Central memory CD4-positive, alpha-beta T cell (primary cell): Measurements from ENCODE around the gene EPS8L2.
"Not testable (repeated sequence)": the region's sequence is repeated elsewhere in the genome, so short reads cannot be mapped to it uniquely, and the experiment has no call there.

Source experiments
- DNase-seq: peaks from one replicate; pipeline ENCODE4 v3.0.0; 2022

Gene EPS8L2

DNA sequence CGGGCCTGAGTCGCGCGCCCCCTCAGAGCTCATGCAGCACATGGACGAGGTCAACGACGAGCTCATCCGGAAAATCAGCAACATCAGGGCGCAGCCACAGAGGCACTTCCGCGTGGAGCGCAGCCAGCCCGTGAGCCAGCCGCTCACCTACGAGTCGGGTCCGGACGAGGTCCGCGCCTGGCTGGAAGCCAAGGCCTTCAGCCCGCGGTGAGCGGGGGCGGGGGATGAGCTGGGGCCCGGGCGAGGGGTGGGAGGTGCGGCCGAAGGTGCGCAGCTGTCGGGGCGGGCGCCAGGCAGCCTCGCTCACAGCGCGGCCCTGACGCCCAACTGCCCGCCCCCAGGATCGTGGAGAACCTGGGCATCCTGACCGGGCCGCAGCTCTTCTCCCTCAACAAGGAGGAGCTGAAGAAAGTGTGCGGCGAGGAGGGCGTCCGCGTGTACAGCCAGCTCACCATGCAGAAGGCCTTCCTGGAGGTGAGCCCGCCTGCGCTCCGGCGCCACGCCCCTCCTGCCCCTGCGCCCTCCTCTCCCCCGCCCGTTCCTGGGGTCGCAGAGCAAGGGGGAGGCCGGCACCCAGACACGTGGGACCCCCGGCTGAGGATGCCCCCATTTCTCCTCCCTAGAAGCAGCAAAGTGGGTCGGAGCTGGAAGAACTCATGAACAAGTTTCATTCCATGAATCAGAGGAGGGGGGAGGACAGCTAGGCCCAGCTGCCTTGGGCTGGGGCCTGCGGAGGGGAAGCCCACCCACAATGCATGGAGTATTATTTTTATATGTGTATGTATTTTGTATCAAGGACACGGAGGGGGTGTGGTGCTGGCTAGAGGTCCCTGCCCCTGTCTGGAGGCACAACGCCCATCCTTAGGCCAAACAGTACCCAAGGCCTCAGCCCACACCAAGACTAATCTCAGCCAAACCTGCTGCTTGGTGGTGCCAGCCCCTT is 20.5 kb downstream of the EPS8L2 start:
- peak; percentile 35 for DNase-seq

DNA sequence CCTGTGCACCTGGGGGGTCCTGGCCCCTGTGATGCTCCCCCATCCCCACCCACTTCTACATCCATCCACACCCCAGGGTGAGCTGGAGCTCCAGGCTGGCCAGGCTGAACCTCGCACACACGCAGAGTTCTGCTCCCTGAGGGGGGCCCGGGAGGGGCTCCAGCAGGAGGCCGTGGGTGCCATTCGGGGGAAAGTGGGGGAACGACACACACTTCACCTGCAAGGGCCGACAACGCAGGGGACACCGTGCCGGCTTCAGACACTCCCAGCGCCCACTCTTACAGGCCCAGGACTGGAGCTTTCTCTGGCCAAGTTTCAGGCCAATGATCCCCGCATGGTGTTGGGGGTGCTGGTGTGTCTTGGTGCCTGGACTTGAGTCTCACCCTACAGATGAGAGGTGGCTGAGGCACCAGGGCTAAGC is 21.3 kb downstream of the EPS8L2 start:
- no peak for DNase-seq

DNA sequence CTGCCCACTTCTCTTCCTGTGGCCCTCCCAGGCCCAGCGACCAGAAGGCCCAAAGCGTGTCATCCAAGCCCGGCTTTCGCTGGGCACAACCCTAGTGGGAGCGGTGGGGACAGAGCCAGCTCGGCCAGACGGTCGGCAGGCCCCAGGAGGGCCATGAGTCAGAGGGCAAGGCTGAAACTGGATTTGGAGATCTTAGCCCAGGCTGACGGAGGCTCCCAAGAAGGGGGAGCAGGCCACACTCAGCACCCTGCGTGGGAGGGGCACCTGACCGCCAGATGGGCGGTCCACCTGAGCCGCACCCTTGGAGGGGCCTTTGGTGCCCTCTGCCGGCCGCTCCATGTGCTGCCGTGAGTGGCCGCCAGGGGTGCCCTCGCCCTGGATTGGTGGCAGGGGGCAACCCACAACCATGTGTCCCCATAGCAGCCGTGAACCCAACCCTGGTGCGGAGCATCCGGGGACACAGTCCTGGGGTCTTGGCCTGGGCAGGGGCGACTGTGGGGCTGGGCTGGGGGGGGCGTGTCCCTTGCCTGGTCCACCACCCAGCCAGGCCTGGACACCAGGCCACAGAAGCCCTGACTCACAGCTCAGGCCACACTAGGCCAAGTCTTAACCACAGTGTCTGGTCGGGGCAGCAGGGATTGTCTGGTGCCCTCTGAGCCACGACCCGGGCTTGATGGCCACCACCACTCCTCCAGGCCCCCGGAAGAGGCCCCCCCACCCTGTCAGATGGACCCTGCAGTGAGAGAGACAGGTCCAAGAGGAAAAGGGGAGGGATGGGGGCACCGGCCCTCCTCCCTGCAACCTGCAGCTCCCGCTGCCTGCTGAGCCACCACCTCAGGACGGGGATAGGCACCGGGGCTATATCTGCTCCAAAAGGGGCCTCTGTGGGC is 22.1 kb downstream of the EPS8L2 start:
- peak; percentile 67 for DNase-seq

DNA sequence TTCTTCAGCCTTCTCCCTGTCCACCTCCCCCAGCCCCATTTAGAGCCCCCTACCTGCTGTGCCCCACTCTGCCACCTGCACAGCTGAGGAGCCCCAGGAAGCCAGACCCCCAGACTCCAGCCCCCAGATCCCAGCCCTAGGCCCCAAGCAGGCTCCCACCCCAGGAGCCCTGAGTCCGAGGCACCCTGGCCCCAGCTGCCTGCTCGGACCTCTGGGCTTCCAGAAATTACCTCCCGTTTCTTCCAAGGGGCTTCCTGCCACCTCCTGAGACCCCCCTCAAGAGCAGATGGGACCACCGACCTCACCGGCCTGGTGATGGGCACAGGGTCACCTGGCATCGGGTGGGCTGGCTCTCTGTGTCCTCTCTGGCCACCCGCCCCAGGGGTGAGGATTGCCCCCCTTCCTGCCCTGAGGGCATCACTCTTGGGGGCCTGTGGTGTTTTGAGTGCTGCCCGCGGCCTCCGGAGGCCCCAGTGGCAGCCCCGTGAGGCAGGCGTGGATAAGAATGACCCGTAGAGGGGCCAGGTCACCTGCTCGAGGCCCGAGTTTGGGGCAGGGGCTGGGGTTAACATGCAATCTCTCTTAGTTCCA is 23.0 kb downstream of the EPS8L2 start:
- DNase-seq = no peak

DNA sequence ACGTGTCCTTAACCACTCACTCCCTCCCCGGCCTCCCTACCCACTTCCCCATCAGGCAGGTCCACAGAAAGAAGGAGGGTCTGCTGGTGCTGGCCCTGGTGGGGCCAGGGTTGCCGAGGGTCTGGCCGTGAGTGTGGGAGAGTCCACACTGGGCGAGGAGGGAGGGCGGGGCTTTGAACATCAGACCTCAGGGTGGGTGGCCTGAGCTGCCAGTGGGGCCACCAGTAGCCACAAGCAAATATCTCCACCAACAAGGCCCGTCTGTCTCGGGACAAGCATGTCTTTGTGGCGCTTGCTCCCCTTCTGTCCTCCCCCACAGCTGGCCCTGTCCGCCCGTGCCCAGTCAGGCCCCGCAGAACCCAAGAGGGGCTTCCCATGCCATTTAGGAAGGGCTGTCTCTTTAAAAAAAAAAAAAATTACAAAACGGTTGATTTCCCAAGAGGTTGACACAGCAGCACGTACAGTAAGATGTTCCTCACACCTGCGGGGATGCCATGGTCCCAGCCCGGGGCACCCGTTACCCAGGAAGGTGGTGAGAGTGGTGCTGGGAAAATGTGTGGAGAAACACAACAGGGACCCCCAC is 23.6 kb downstream of the EPS8L2 start:
- DNase-seq = no peak

DNA sequence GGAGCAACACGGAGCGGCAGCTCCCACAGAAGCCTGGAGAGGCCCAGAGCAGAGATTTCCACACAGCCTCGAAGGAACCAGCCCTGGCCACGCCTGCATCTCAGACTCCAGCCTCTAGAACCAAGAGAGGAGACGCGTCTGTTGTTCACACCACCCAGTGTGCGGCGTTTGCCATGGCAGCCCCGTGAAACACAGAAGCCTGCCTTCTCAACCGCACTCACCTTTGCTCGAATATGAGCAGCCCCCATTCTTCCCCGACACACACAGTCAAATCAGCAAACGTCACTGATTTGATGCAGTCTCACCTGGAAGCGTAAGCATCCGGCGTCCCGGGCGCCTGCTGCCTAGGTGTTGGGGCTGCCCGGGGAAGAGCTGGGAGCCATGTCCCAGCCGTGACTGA is 27.0 kb downstream of the EPS8L2 start:
- no peak for DNase-seq

DNA sequence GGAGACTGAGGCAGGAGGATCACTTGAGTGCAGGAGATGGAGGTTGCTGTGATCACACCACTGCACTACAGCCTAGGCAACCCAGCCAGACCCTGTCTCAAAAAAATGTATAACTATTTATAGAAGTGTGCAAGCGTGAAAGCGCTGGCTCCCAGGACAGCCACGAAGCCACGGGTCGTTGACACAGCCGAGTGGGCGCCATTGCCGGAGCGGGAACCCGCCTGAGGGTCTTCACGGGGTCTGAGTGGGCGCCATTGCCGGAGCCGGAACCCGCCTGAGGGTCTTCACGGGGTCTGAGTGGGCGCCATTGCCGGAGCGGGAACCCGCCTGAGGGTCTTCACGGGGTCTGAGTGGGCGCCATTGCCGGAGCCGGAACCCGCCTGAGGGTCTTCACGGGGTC is 28.5 kb downstream of the EPS8L2 start:
- DNase-seq = not testable (repeated sequence)

DNA sequence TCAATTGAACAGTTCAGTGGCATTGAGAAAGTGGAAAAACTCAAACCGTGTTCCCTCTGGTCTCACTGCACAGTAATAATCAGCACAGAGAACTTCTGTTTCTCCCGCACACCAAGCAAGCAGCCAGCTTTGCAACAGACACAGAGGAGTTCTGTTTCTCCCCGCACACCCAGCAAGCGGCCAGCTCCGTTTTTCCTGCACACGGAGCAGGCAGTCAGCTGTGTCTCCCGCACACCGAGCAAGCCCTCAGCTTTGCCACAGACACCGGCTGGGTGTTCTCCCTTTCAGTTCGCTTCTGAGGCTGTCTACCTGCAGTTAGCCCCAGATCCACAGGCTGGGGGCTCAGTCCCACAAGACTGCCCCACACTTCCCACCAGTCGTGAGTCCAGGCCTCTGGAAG is 31.3 kb downstream of the EPS8L2 start:
- no peak for DNase-seq

DNA sequence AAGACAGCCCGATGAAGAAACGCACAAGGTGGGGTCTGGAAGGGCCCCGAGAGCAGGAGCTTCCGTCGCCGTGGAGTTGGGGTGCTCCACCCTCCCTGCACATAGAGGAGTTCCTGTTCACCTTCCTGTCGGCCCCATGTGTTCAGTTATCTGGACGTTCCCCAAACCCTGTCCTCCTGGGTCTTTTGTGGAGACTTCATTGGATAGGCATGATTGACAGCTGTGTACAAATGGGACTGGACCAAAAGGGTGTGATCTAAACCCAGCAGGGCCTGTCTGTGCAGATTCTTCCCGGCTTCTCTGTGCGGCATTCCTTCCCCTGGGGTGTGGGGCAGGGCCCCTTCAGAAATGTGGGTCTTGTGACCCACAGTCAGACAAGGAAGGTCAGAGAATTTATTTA is 31.9 kb downstream of the EPS8L2 start:
- not testable (repeated sequence) for DNase-seq

DNA sequence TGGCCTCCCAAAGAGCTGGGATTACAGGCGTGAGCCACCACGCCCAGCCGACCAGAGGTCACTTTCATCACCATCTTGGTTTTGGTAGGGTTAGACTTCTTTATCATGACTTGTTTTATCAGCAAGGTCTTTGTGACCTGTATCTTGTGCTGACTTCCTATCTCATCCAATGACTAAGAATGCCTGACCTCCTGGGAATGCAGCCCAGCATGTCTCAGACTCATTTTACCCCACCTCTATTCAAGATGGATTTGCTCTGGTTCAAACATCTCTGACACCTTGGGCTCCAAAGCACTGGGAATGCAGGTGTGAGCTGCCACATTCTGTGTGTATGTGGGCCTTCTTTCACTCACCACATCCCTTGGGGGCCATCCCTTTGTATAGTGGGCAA is 36.1 kb downstream of the EPS8L2 start:
- no peak for DNase-seq

DNA sequence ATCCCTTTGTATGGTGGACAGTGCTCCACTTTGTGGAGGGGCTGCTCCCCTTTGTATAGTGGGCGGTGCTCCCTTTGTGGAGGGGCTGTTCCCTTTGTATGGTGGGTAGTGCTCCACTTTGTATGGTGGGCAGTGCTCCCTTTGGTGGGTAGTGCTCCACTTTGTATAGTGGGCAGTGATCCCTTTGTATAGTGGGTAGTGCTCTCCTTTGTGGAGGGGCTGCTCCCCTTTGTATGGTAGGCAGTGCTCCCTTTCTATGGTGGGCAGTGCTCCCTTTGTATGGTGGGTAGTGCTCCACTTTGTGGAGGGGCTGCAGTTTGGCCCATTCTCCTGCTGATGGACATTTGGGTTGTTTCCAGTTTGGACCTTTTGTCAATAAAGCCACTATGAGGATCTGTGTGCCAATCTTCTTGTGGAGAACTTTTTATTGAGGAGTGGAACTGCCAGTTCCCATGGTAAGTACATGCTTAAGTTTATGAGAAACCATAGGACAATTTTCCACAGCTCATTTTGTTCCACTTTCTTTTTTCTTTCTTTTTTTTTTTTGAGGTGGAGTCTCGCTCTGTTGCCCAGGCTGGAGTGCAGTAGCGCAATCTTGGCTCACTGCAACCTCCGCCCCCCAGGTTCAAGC is 36.7 kb downstream of the EPS8L2 start:
- DNase-seq = no peak

DNA sequence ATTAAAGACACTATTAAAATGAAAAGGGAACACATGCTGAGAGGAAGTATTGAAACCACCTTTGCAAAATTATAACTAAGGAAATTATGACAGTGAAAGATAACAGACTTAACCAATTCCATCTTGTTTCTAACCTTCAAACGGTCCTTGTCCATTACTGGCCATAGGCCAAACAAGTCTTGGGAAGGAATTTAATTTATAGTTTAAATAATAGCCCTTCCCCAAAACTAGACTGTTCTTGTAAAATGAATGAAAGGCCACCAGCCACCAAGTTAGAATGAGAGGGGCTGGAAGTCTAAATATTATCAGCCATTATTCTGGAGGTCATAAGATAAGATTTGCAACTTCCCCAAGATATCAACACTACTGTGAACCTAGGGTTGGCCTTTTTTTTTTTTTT is 39.4 kb downstream of the EPS8L2 start:
- no peak for DNase-seq

DNA sequence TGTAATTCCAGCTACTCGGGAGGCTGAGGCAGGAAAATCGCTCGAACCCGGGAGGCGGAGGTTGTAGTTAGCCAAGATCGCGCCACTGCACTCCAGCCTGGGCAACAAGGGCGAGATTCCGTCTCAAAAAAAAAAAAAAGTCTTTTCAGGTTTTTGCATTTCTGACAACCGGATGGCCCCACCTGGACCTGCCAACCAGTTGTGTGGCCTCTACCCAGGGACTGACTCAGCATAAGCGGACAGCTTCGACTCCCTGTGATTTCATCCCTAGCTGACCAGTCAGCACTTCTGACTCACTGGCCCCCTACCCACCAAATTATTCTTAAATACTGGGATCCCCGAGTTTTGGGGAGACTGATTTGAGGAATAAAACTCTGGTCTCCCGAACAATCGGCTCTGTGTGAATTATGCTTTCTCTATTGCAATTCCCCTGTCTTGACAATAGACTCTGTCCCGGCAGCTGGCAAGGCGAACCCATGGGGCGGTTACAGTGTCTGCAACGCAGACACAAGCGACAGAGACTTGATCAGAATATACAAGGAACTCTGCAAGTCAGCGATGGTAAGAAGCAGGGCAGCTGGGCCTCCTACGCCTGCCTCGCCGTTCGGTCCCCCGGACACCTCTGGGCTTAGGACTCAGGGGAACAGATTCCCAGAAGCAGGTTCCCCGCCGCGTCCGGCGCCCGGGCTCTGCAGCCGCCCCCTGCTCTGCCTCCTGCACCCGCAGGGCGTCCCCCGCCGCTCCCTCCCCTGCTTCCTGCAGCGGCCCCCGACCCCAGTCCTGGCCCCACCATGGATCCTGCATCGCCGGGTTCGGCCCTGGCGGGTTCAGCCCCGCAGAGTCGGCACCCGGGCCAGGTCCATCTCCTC is 40.5 kb downstream of the EPS8L2 start:
- DNase-seq = peak; percentile 38

DNA sequence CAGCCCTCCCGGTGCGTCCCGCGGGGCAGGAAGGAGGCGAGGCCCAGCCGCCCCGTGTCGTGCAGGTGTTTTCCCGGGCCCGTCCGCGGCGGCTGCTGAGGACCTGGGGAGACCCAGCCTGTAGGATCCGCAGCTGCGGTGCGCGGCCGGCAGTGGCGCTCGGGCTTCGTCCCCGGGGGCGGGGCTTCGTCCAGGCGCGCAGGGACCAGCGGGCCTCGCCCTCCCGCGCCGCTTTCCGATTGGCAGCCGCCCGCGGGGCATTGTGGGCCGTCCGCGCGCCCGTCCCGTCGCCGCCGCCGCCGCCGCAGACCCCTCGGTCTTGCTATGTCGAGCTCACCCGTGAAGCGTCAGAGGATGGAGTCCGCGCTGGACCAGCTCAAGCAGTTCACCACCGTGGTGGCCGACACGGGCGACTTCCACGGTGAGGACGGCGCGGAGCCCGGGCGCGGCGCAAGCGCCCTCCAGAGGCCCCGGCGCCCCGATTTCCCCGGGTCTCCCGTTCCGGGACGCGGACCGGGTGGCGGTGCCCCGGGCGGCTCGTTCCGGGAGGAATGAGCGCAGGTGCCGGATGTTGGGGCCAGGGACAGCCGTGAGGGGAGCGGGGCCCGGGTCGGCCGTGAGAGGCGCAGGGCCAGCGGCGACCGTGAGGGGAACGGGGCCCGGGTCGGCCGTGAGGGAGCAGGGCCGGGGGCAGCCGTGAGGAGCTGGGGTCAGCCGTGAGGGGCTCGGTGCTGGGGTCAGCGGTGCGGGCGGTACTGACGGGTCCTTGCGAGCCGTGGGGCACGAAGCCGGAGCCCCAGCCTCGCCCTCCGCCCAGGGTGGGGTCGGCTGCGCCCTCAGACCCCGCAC is 41.4 kb downstream of the EPS8L2 start, which contains the start of gene TALDO1:
Gene TALDO1 (plus strand): TSS at position 307 of the 849 bp plus-strand sequence. CDS start 18 bp downstream, at position 325.
- DNase-seq = peak; percentile 68

DNA sequence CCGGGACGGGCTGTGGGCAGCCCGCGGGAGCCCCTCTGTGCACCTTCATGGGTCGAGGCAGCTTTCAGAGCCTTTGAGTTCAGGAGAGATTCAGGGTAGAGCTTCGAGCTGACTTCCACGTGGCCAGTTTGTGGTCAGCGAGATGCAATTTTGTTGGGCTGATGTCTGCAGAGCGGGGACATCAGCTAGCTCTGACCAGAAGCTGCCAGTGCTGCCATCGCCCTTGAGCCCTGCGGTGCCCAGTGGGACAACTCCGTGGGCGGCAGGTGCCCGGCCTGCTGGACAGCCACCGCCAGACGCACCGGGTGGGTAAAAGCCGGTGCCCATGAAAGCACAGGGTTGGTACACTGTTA is 42.0 kb downstream of the EPS8L2 start:
- DNase-seq = no peak

DNA sequence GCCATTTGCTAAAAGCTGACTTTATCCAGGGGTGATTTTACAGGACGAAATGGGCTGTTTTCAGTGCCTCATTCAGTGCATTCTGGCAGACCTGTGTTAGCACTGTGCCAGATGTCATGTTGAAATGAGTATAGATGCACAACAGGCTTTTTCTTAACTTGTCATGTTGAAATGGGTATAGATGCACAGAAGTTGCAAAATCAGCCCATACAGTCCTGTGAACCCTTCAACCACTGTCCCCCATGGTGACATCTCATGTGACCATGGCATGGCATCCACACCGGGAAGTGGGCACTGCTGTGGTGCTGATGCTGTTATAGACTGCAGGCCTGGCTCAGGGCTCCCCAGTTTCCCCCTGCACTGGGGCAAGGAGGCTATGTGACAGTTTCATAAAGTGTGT is 43.7 kb downstream of the EPS8L2 start:
- DNase-seq = no peak

DNA sequence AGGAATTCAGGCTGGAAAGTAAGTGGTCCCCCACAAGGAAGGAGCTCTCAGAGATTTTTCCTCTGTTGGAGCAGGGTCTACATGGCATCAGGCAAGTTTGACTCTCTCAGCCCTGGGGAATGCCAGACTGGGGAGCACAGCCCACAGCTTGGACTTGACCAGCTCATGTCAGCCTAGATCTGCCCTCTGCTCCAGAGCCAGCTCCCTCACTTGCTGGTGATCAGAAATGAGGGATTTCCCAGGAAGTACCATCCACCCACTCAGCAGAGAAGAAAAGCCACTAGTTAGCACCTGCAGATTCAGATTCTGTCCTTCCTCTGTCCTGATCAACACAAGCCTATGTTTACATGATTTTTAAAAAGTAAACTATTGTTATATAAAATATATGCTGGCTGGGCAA is 54.2 kb downstream of the EPS8L2 start:
- DNase-seq = no peak

DNA sequence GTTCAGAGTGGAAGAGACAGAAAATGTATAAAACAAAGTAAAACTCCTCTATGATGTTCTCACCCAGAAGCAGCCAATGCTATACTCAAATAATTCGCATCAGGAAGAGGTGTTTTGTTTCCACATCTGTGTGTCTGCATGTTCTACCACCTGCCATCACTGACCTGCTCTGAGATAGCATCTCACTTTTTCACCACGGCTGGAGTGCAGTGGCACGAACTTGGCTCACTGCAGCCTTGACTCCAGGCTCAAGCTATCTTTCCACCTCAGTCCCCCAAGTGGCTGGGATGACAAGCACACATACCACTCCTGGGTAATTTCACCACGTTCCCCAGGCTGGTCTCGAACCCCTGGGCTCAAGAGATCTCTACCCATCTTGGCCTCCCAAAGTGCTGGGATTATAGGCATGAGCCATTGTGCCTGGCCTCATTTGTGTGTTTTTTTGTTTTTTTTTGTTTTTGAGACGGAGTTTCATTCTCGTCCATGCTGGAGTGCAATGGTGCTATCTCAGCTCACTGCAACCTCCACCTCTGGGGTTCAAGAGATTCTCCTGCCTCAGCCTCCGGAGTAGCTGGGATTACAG is 55.6 kb downstream of the EPS8L2 start:
- no peak for DNase-seq

DNA sequence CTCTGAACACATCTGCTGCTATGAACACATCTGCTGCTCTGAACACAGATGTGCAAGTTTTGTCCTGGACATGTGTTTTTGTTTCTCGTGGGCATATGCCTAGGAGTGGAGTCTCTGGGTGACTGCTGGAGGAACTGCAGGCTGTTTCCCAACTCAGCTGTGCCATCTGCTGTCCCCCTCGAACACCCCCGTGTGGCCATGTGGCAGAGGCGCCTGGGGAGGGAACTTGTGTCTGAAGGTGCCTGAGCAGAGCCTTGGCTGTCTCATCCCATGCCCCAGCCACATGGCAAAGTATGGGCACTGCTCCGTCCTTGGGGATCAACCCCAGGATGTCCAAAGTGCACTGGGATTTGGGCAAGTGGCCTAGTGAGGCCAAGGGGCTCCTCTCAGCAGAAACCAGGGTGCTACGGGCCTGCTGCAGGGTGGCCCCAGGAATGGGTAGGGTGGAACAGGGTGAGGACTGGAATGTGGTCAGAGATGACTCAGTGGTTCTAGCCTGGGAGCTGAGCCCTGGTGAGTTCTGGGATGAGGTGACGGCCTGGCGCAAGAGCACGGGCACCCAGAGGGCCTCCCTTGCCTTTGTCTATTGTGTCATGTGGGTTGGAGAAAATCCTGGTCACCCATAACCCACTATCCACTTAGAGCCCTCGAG is 56.5 kb downstream of the EPS8L2 start:
- no peak for DNase-seq
